IPS-18a (cell line): ENCODE data around the gene RNPEPL1.

Experiments used
- H3K27ac ChIP-seq: one replicate; pipeline ENCODE4 v1.5.1; 2013; ENCODE audit warnings: low read length
- H3K27me3 ChIP-seq: one replicate; pipeline ENCODE4 v1.6.1; 2013; ENCODE audit warnings: mild to moderate bottlenecking, low read length; ENCODE audit not compliant: control insufficient read depth, insufficient read depth
- H3K36me3 ChIP-seq: one replicate; pipeline ENCODE4 v1.6.1; 2013; ENCODE audit warnings: low read depth, low read length; ENCODE audit not compliant: control insufficient read depth
- H3K4me1 ChIP-seq: one replicate; pipeline ENCODE4 v1.6.1; 2013; ENCODE audit warnings: low read depth, low read length; ENCODE audit not compliant: control insufficient read depth
- H3K4me3 ChIP-seq: one replicate; pipeline ENCODE4 v1.5.1; 2013; ENCODE audit warnings: low read length
- H3K9ac ChIP-seq: one replicate; pipeline ENCODE4 v1.6.1; 2013; ENCODE audit warnings: mild to moderate bottlenecking, low read length, moderate library complexity
- H3K9me3 ChIP-seq: one replicate; pipeline ENCODE4 v1.6.1; 2013; ENCODE audit warnings: low read depth, low read length; ENCODE audit not compliant: control insufficient read depth

RNPEPL1 gene

DNA sequence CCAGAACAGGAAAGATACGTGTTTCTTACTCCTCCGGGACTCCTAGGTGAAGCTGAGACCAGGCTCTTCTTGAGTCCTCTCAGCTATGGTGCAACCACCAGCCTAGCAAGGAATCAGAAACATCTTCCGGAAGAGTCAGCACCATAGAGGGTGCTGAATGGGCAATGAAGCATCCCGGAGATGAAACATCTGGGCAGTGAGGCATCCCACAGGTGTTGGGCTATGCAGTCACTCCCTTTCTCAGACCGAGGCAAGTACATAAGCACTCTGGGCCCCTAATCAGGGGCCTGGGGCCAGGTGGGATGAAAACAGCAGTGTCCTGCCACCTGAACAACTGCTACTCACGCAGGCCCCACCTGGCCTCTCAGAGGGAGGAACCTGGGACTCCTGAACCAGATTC, 16.8 kb downstream of the RNPEPL1 start:
- H3K27ac ChIP-seq = no peak overlapping the region
- H3K4me1 ChIP-seq = peaks cover 13% of the 10 kb centered on the region
- peak overlapping the region; percentile 65 for H3K9ac ChIP-seq

DNA sequence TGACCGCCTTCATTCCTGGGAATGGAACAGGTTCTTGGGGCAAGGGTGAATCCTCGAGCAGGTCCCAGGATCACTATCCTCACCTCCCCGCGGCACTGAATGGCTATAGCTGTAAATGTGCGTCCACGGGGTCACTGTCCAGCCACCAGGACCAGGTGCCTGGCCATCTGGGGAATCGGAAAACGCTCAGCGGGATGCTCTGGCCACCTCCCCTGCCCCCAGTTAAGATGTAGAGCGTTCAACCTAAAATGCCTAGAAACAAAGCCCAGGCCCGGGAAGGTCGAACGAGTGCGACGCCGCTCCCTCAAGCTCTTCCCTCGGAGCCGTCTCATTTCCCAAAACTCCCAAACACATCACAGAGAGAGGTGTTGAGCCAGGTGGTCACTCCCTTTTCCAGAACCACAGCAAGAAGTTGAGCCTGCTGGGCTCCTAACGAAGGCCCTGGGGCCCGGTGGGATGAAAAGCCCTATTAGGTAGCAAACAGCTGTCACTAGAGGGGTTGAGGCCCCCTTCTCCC, 17.5 kb downstream of the RNPEPL1 start:
- Histone ChIP-seq H3K27me3 (no peaks in the 10 kb centered on the region), H3K4me1 (peaks cover 13% of the 10 kb centered on the region), H3K9ac (peak overlapping the region; percentile 65), H3K36me3 (peaks cover 3% of the 10 kb centered on the region), H3K9me3 (no peaks in the 10 kb centered on the region), H3K4me3 (peak overlapping the region; percentile 78), H3K27ac (no peak overlapping the region)

More for the DNA sequence above, 16.8 kb downstream of the RNPEPL1 start:
- no peaks in the 10 kb centered on the region for H3K27me3 ChIP-seq
- peaks cover 3% of the 10 kb centered on the region for H3K36me3 ChIP-seq
- H3K9me3 ChIP-seq = no peaks in the 10 kb centered on the region
- H3K4me3 ChIP-seq = peak overlapping the region; percentile 78

- Histone ChIP-seq H3K4me1 (peaks cover 13% of the 10 kb centered on the region), H3K9ac (peak within 1 kb of the TSS; percentile 65), H3K36me3 (peaks cover 3% of the 10 kb centered on the region), H3K27me3 (no peaks in the 10 kb centered on the region), H3K4me3 (peak within 1 kb of the TSS; percentile 78), H3K27ac (no peak within 1 kb of the TSS), H3K9me3 (no peaks in the 10 kb centered on the region)
Measured at GRCh38 chr2:240586198-240586918, 18.1 kb downstream of the RNPEPL1 start, which contains the start of gene CAPN10. TSS of gene CAPN10 (plus strand) at chr2:240586734. CDS start at chr2:240586912, 178 bp downstream.

DNA sequence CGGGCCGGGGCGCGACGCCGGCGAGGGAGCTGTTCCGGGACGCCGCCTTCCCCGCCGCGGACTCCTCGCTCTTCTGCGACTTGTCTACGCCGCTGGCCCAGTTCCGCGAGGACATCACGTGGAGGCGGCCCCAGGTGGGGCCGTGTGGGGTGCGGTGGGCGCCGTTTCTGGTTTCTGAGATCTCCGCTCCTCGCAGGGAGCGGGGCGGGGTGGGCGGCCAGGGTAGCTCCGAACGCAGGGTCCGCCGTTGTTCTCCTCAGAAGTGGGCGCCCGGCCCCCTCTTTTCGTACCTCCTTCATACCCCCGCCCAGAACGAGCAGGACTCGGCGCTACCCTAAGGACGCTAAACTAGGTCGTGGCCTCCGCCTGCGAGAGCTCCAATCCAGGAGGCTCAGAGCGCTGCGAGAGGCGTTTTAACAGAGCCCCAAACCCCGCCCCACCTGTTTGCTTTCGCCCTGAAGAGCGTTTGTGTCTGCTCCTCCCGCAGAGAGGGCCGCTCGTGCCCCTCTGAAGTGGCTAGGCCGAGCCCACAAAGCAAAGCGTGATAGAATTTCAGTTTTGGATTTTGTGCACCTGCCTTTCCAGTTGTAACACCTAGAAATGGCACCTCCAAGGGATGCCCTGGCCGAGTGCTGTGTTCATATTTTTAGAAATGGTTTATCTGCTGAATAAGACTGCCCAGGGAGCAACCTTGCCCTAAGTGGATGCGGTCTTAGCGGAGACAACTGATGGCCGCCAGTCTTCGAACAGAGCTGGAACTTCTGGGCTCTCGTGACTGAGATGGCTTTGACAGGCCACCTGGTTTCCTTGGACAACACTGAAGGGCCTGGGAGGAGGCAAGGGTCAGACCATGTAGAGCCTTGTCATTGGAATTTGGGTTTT, 18.9 kb downstream of the RNPEPL1 start:
- peak overlapping the region; percentile 78 for H3K4me3 ChIP-seq
- peak overlapping the region; percentile 33 for H3K9ac ChIP-seq
- H3K27me3 ChIP-seq = no peaks in the 10 kb centered on the region
- peaks cover 13% of the 10 kb centered on the region for H3K4me1 ChIP-seq
- peaks cover 3% of the 10 kb centered on the region for H3K36me3 ChIP-seq
- H3K9me3 ChIP-seq = no peaks in the 10 kb centered on the region
- no peak overlapping the region for H3K27ac ChIP-seq

- Histone ChIP-seq H3K9ac (no peak overlapping the region), H3K27me3 (no peaks in the 10 kb centered on the region), H3K4me3 (peak overlapping the region; percentile 78), H3K4me1 (peaks cover 13% of the 10 kb centered on the region), H3K9me3 (no peaks in the 10 kb centered on the region), H3K36me3 (peaks cover 3% of the 10 kb centered on the region), H3K27ac (no peak overlapping the region)
Measured at GRCh38 chr2:240588006-240588655, 19.8 kb downstream of the RNPEPL1 start.

GRCh38 chr2:240588669-240589068, 20.4 kb downstream of the RNPEPL1 start:
- no peaks in the 10 kb centered on the region for H3K9me3 ChIP-seq
- no peak overlapping the region for H3K9ac ChIP-seq
- H3K27me3 ChIP-seq = no peaks in the 10 kb centered on the region
- H3K4me3 ChIP-seq = no peak overlapping the region
- H3K4me1 ChIP-seq = peaks cover 13% of the 10 kb centered on the region
- H3K27ac ChIP-seq = no peak overlapping the region
- peaks cover 3% of the 10 kb centered on the region for H3K36me3 ChIP-seq

DNA sequence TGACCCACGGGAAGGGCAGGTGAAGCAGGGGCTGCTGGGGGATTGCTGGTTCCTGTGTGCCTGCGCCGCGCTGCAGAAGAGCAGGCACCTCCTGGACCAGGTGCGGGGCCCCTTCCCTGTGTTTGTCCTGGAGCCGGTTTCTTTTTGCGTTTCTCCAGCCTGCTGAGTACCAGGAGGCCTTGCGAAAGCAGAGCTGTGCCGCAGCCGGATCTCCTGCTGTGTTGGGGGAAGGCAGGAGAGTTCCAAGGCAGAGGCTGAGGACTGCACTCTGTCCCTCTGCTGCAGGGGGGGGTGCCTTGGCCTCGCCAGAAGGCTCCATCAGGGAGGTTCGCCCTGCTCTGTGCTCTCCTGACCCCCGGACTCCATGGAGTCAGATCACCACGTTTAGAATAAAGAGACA, 21.1 kb downstream of the RNPEPL1 start:
- Histone ChIP-seq H3K9ac (no peak overlapping the region), H3K4me1 (peaks cover 11% of the 10 kb centered on the region), H3K9me3 (no peaks in the 10 kb centered on the region), H3K36me3 (peaks cover 3% of the 10 kb centered on the region), H3K27me3 (no peaks in the 10 kb centered on the region), H3K27ac (no peak overlapping the region), H3K4me3 (no peak overlapping the region)

DNA sequence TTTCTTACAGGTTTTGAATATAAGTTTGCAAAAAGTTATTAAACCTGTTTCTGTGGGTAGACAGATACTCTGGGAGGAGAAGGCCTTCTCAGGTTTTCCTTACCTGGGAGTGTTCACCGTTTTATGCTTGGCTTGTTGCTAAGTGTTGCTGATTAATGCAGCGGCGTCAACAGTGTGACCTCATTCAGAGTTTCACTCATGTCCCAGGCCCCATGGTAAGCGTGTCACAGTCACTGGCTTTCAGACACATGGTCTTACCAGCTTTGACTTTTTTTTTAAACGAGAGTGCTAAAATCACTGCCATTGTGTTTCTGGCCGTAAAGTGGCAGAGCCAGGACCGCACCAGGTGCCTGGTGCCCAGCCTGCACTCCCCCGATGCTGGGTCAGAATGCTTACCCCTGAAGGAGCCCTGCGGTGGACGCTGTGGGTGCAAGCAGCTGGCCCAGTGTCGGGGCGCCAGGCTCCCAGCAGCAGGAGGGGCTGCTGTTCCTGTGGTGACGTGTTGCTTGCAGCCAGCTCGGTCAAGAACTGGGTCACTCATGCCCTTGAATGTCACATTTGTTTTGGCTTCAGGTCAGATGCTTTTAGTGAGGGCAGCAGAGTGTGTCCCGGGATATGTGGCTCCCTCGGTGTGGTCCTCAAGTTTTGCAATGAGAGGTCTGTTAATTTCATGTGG, 21.7 kb downstream of the RNPEPL1 start:
- Histone ChIP-seq H3K4me1 (peaks cover 5% of the 10 kb centered on the region), H3K4me3 (no peak overlapping the region), H3K9ac (no peak overlapping the region), H3K27me3 (no peaks in the 10 kb centered on the region), H3K36me3 (peaks cover 3% of the 10 kb centered on the region), H3K27ac (no peak overlapping the region), H3K9me3 (no peaks in the 10 kb centered on the region)

DNA sequence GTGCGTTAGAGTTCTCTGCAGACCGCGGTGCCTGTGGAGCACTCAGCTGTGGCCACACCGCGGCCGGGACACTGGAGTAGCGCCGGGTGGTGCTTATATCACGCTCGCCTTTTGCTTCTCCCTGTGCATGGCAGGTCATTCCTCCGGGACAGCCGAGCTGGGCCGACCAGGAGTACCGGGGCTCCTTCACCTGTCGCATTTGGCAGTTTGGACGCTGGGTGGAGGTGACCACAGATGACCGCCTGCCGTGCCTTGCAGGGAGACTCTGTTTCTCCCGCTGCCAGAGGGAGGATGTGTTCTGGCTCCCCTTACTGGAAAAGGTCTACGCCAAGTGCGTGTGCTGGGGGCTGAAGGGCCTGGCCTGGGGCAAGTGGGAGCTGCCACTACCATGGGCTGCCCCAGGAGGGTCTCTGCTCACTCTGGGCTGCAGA, 22.4 kb downstream of the RNPEPL1 start:
- Histone ChIP-seq H3K9ac (no peak overlapping the region), H3K27me3 (no peaks in the 10 kb centered on the region), H3K4me3 (no peak overlapping the region), H3K9me3 (no peaks in the 10 kb centered on the region), H3K27ac (no peak overlapping the region), H3K4me1 (no peaks in the 10 kb centered on the region), H3K36me3 (peaks cover 3% of the 10 kb centered on the region)

GRCh38 chr2:240591226-240591625, 22.9 kb downstream of the RNPEPL1 start:
- peaks cover 3% of the 10 kb centered on the region for H3K36me3 ChIP-seq
- H3K27me3 ChIP-seq = no peaks in the 10 kb centered on the region
- H3K4me1 ChIP-seq = no peaks in the 10 kb centered on the region
- no peak overlapping the region for H3K27ac ChIP-seq
- H3K4me3 ChIP-seq = no peak overlapping the region
- H3K9me3 ChIP-seq = no peaks in the 10 kb centered on the region
- no peak overlapping the region for H3K9ac ChIP-seq

- no peak overlapping the region for H3K9ac ChIP-seq
- H3K4me1 ChIP-seq = no peaks in the 10 kb centered on the region
- H3K27me3 ChIP-seq = no peaks in the 10 kb centered on the region
- H3K4me3 ChIP-seq = no peak overlapping the region
- H3K9me3 ChIP-seq = no peaks in the 10 kb centered on the region
- H3K27ac ChIP-seq = no peak overlapping the region
- peaks cover 3% of the 10 kb centered on the region for H3K36me3 ChIP-seq
Measured at GRCh38 chr2:240591784-240592183, 23.5 kb downstream of the RNPEPL1 start.
